HEK293 (cell line): ENCODE data around the gene EPAS1.

Source experiments
- CTCF ChIA-PET: fragments of 350-600 bp; formaldehyde crosslinking; extraction: SDS; loops from one replicate; lab custom pipeline; 2021; ENCODE audit warnings: antibody characterized with exemption; lab: Yijun Ruan, JAX
- POLR2A ChIA-PET: fragments of 300-600 bp; formaldehyde crosslinking; extraction: SDS; loops from one replicate; lab custom pipeline; 2020; ENCODE audit warnings: antibody characterized with exemption, inconsistent platforms; lab: Yijun Ruan, JAX
- H3K27ac ChIP-seq: fragments of 200-500 bp; sonication (Bioruptor generic); 2 replicates; pipeline ENCODE4 v1.5.1; 2014; ENCODE audit warnings: low read depth, low read length, control low read depth, inconsistent platforms; ENCODE audit errors: extremely low read depth
- H3K36me3 ChIP-seq, 2 experiments: fragments of 200-500 bp in 1 of 2; sonication (Bioruptor generic) in 1 of 2; 1 replicate in 1 of 2; 2 replicates in 1 of 2; pipeline ENCODE4 v1.5.1; 2014 to 2017; ENCODE audit warnings: inconsistent platforms in 2 of 2, low read length in 2 of 2; ENCODE audit not compliant: control insufficient read depth in 2 of 2, insufficient read depth in 1 of 2
- H3K4me1 ChIP-seq: fragments of 200-500 bp; sonication (Bioruptor generic); 2 replicates; pipeline ENCODE4 v1.5.1; 2014; ENCODE audit warnings: mild to moderate bottlenecking, low read length, inconsistent platforms; ENCODE audit not compliant: control insufficient read depth, insufficient read depth
- H3K4me3 ChIP-seq: 2 replicates; pipeline ENCODE4 v1.5.1; 2011; ENCODE audit warnings: low read depth, mild to moderate bottlenecking, control low read depth, low read length, moderate library complexity
- H3K9me3 ChIP-seq: fragments of 200-500 bp; sonication (Bioruptor generic); 2 replicates; pipeline ENCODE4 v1.5.1; 2014; ENCODE audit warnings: low read depth, low read length, inconsistent platforms; ENCODE audit not compliant: control insufficient read depth, insufficient read depth
- BCL11B ChIP-seq: fragments of 450-650 bp; formaldehyde crosslinking; IDR thresholded peaks from 2 replicates; pipeline ENCODE4 v1.5.1; 2016; ENCODE audit warnings: low read depth, missing biosample characterization, missing genetic modification characterization
- SALL2 ChIP-seq: fragments of 450-650 bp; formaldehyde crosslinking; IDR thresholded peaks from 2 replicates; pipeline ENCODE4 v1.5.0; 2017; ENCODE audit warnings: missing biosample characterization, mild to moderate bottlenecking, missing genetic modification characterization, borderline replicate concordance
- SCRT1 ChIP-seq: fragments of 450-650 bp; formaldehyde crosslinking; IDR thresholded peaks from 2 replicates; pipeline ENCODE4 v1.5.1; 2016; ENCODE audit warnings: missing biosample characterization, missing genetic modification characterization, borderline replicate concordance
- SP7 ChIP-seq: fragments of 450-650 bp; formaldehyde crosslinking; IDR thresholded peaks from 2 replicates; pipeline ENCODE4 v1.5.1; 2016; ENCODE audit warnings: missing biosample characterization, missing genetic modification characterization
- ZBTB1 ChIP-seq: fragments of 450-650 bp; formaldehyde crosslinking; IDR thresholded peaks from 2 replicates; pipeline ENCODE4 v1.5.1; 2016; ENCODE audit warnings: missing biosample characterization, missing genetic modification characterization
- ZBTB17 ChIP-seq: fragments of 450-650 bp; formaldehyde crosslinking; IDR thresholded peaks from 2 replicates; pipeline ENCODE4 v1.5.1; 2016; ENCODE audit warnings: missing biosample characterization, missing genetic modification characterization
- ZBTB7A ChIP-seq: fragments of 450-650 bp; formaldehyde crosslinking; IDR thresholded peaks from 2 replicates; pipeline ENCODE4 v1.5.1; 2016; ENCODE audit warnings: low read depth, missing biosample characterization, missing genetic modification characterization
- ZBTB8A ChIP-seq: fragments of 450-650 bp; formaldehyde crosslinking; IDR thresholded peaks from 2 replicates; pipeline ENCODE4 v1.5.1; 2016; ENCODE audit warnings: missing biosample characterization, missing genetic modification characterization
- ZFP3 ChIP-seq: fragments of 450-650 bp; formaldehyde crosslinking; IDR thresholded peaks from 2 replicates; pipeline ENCODE4 v1.5.1; 2016; ENCODE audit warnings: low read depth, missing biosample characterization, missing genetic modification characterization
- ZIC2 ChIP-seq: fragments of 450-650 bp; formaldehyde crosslinking; IDR thresholded peaks from 2 replicates; pipeline ENCODE4 v1.5.1; 2016; ENCODE audit warnings: missing biosample characterization, missing genetic modification characterization
- ZNF112 ChIP-seq: fragments of 450-650 bp; formaldehyde crosslinking; IDR thresholded peaks from 2 replicates; pipeline ENCODE4 v1.5.0; 2017; ENCODE audit warnings: missing biosample characterization, missing genetic modification characterization
- ZNF132 ChIP-seq: fragments of 450-650 bp; formaldehyde crosslinking; IDR thresholded peaks from 2 replicates; pipeline ENCODE4 v1.5.1; 2017; ENCODE audit warnings: missing biosample characterization, missing genetic modification characterization, borderline replicate concordance
- ZNF19 ChIP-seq: fragments of 450-650 bp; formaldehyde crosslinking; IDR thresholded peaks from 2 replicates; pipeline ENCODE4; 2016; ENCODE audit warnings: missing biosample characterization, missing genetic modification characterization, low read depth
- ZNF24 ChIP-seq: fragments of 450-650 bp; formaldehyde crosslinking; IDR thresholded peaks from 2 replicates; pipeline ENCODE4 v1.5.1; 2016; ENCODE audit warnings: missing biosample characterization, missing genetic modification characterization
- ZNF341 ChIP-seq: fragments of 450-650 bp; formaldehyde crosslinking; IDR thresholded peaks from 2 replicates; pipeline ENCODE4; 2016; ENCODE audit warnings: low read depth, missing biosample characterization, missing genetic modification characterization
- ZNF558 ChIP-seq: fragments of 450-650 bp; formaldehyde crosslinking; IDR thresholded peaks from 2 replicates; pipeline ENCODE4 v1.5.1; 2016; ENCODE audit warnings: missing biosample characterization, missing genetic modification characterization
- ZNF596 ChIP-seq: fragments of 450-650 bp; IDR thresholded peaks from 2 replicates; pipeline ENCODE4 v1.5.0; 2018; ENCODE audit warnings: missing biosample characterization, mild to moderate bottlenecking, missing genetic modification characterization, moderate library complexity
- ZNF624 ChIP-seq: fragments of 450-650 bp; formaldehyde crosslinking; IDR thresholded peaks from 2 replicates; pipeline ENCODE4 v1.5.1; 2017; ENCODE audit warnings: missing biosample characterization, missing genetic modification characterization
- ZNF785 ChIP-seq: fragments of 450-650 bp; formaldehyde crosslinking; IDR thresholded peaks from 2 replicates; pipeline ENCODE4 v1.5.1; 2016; ENCODE audit warnings: missing biosample characterization, missing genetic modification characterization
- TF ChIP-seq, protein P1 (sequence below): fragments of 450-650 bp; formaldehyde crosslinking; IDR thresholded peaks from 2 replicates; pipeline ENCODE4 v1.5.1; 2016; ENCODE audit warnings: missing biosample characterization, missing genetic modification characterization
- TF ChIP-seq, protein P2 (sequence below): fragments of 450-650 bp; formaldehyde crosslinking; IDR thresholded peaks from 2 replicates; pipeline ENCODE4 v1.5.1; 2016; ENCODE audit warnings: missing biosample characterization, missing genetic modification characterization
- TF ChIP-seq, protein P3 (sequence below): fragments of 450-650 bp; formaldehyde crosslinking; IDR thresholded peaks from 2 replicates; pipeline ENCODE4; 2016; ENCODE audit warnings: missing biosample characterization, missing genetic modification characterization
- TF ChIP-seq, protein P4 (sequence below): fragments of 450-650 bp; formaldehyde crosslinking; IDR thresholded peaks from 2 replicates; pipeline ENCODE4 v1.5.1; 2016; ENCODE audit warnings: missing biosample characterization, missing genetic modification characterization
- TF ChIP-seq, protein P5 (sequence below): fragments of 450-650 bp; formaldehyde crosslinking; IDR thresholded peaks from 2 replicates; pipeline ENCODE4 v1.5.0; 2017; ENCODE audit warnings: missing biosample characterization, missing genetic modification characterization, borderline replicate concordance
- TF ChIP-seq, protein P6 (sequence below): fragments of 450-650 bp; formaldehyde crosslinking; IDR thresholded peaks from 2 replicates; pipeline ENCODE4 v1.5.1; 2017; ENCODE audit warnings: missing biosample characterization, missing genetic modification characterization
- TF ChIP-seq, protein P7 (sequence below): fragments of 450-650 bp; formaldehyde crosslinking; IDR thresholded peaks from 2 replicates; pipeline ENCODE4 v1.5.1; 2017; ENCODE audit warnings: missing biosample characterization, missing genetic modification characterization

EPAS1 gene

DNA sequence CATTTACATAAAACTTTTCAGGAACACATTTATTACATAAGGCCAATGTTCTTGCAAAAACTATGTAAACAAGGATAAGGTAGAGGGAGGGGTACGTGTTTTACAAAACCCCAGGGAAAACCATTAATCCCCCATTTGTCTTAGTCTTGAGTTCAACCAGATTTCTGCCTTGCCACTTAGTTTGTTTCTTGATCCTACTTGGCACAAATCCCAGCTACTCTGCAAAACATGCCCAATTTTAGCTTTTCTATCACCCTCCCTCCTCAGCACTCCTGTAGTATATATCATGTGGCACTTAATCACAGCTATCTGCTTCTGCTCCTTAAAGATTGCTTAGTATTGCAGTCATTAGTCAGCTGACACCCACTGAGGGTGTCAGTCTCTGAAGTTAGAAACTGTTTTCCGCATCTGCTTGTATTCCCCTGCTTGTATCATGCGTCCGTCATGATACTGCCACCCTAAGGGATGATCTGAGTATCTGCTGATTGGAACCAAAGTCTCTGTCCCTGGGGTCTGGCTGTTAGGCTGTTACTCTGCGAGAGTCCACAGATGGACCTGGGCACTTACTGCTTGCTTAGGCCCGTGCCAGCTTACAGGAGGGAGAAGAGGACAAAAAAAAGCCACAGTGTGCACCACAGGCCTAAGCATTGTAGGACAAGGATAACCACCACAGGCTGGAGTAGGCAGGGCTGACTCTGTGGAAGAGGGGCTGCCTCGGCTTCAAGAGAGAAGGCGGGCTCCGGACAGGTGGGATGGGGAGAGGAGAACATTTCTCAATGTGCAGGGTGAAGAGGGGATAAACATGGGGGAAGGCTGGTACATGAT lies 82.2 kb downstream of the EPAS1 start:
- ChIA-PET CTCF (interaction anchor here (0.9 kb wide), 1 partner anchor 13 kb away, joined by 3 read pairs; no protein-coding TSS in a partner anchor), POLR2A (no interaction called here)
- H3K36me3 ChIP-seq, result peaks cover 4 to 76% of the 10 kb centered on the region in 2 experiments
- no peaks in the 10 kb centered on the region for H3K9me3 ChIP-seq
- no peak overlapping the region for H3K4me3 ChIP-seq
- no peak overlapping the region for H3K27ac ChIP-seq
- H3K4me1 ChIP-seq, result peaks cover 9% of the 10 kb centered on the region
- TF ChIP-seq ZBTB7A (tag by site-specific recombination) (no peak), ZNF132 (tag by site-specific recombination) (no peak), ZIC2 (no peak), ZNF112 (tag by site-specific recombination) (no peak), ZBTB17 (tag by site-specific recombination) (0 out of 2 replicates have a peak, but pooled peaks have one; percentile 43), ZNF341 (tag by site-specific recombination) (peak; percentile 91), ZNF596 (tag by site-specific recombination) (no peak), ZNF785 (tag by site-specific recombination) (no peak), ZNF624 (no peak), ZNF558 (tag by site-specific recombination) (no peak), ZBTB8A (tag by site-specific recombination) (no peak), SP7 (no peak), ZNF19 (tag by site-specific recombination) (no peak), BCL11B (tag by site-specific recombination) (no peak), ZNF24 (tag by site-specific recombination) (no peak), SALL2 (tag by site-specific recombination) (no peak), ZFP3 (tag by site-specific recombination) (no peak), SCRT1 (tag by site-specific recombination) (no peak), ZBTB1 (no peak)
- TF ChIP-seq, protein P1, sequence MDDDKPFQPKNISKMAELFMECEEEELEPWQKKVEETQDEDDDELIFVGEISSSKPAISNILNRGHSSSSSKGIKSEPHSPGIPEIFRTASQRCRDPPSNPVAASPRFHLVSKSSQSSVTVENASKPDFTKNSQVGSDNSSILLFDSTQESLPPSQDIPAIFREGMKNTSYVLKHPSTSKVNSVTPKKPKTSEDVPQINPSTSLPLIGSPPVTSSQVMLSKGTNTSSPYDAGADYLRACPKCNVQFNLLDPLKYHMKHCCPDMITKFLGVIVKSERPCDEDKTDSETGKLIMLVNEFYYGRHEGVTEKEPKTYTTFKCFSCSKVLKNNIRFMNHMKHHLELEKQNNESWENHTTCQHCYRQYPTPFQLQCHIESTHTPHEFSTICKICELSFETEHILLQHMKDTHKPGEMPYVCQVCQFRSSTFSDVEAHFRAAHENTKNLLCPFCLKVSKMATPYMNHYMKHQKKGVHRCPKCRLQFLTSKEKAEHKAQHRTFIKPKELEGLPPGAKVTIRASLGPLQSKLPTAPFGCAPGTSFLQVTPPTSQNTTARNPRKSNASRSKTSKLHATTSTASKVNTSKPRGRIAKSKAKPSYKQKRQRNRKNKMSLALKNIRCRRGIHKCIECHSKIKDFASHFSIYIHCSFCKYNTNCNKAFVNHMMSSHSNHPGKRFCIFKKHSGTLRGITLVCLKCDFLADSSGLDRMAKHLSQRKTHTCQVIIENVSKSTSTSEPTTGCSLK, result no peak
- TF ChIP-seq, protein P2, sequence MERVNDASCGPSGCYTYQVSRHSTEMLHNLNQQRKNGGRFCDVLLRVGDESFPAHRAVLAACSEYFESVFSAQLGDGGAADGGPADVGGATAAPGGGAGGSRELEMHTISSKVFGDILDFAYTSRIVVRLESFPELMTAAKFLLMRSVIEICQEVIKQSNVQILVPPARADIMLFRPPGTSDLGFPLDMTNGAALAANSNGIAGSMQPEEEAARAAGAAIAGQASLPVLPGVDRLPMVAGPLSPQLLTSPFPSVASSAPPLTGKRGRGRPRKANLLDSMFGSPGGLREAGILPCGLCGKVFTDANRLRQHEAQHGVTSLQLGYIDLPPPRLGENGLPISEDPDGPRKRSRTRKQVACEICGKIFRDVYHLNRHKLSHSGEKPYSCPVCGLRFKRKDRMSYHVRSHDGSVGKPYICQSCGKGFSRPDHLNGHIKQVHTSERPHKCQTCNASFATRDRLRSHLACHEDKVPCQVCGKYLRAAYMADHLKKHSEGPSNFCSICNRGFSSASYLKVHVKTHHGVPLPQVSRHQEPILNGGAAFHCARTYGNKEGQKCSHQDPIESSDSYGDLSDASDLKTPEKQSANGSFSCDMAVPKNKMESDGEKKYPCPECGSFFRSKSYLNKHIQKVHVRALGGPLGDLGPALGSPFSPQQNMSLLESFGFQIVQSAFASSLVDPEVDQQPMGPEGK (tag by site-specific recombination), result no peak
- TF ChIP-seq, protein P3, sequence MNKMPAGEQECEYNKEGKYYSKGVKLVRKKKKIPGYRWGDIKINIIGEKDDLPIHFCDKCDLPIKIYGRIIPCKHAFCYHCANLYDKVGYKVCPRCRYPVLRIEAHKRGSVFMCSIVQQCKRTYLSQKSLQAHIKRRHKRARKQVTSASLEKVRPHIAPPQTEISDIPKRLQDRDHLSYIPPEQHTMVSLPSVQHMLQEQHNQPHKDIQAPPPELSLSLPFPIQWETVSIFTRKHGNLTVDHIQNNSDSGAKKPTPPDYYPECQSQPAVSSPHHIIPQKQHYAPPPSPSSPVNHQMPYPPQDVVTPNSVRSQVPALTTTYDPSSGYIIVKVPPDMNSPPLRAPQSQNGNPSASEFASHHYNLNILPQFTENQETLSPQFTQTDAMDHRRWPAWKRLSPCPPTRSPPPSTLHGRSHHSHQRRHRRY (tag by site-specific recombination), result no peak
- TF ChIP-seq, protein P4, sequence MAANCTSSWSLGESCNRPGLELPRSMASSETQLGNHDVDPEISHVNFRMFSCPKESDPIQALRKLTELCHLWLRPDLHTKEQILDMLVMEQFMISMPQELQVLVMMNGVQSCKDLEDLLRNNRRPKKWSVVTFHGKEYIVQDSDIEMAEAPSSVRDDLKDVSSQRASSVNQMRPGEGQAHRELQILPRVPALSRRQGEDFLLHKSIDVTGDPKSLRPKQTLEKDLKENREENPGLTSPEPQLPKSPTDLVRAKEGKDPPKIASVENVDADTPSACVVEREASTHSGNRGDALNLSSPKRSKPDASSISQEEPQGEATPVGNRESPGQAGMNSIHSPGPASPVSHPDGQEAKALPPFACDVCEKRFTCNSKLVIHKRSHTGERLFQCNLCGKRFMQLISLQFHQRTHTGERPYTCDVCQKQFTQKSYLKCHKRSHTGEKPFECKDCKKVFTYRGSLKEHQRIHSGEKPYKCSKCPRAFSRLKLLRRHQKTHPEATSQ (tag by site-specific recombination), result no peak
- TF ChIP-seq, protein P5, sequence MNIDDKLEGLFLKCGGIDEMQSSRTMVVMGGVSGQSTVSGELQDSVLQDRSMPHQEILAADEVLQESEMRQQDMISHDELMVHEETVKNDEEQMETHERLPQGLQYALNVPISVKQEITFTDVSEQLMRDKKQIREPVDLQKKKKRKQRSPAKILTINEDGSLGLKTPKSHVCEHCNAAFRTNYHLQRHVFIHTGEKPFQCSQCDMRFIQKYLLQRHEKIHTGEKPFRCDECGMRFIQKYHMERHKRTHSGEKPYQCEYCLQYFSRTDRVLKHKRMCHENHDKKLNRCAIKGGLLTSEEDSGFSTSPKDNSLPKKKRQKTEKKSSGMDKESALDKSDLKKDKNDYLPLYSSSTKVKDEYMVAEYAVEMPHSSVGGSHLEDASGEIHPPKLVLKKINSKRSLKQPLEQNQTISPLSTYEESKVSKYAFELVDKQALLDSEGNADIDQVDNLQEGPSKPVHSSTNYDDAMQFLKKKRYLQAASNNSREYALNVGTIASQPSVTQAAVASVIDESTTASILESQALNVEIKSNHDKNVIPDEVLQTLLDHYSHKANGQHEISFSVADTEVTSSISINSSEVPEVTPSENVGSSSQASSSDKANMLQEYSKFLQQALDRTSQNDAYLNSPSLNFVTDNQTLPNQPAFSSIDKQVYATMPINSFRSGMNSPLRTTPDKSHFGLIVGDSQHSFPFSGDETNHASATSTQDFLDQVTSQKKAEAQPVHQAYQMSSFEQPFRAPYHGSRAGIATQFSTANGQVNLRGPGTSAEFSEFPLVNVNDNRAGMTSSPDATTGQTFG (tag by site-specific recombination), result no peak
- TF ChIP-seq, protein P6, sequence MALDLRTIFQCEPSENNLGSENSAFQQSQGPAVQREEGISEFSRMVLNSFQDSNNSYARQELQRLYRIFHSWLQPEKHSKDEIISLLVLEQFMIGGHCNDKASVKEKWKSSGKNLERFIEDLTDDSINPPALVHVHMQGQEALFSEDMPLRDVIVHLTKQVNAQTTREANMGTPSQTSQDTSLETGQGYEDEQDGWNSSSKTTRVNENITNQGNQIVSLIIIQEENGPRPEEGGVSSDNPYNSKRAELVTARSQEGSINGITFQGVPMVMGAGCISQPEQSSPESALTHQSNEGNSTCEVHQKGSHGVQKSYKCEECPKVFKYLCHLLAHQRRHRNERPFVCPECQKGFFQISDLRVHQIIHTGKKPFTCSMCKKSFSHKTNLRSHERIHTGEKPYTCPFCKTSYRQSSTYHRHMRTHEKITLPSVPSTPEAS (tag by site-specific recombination), result no peak
- TF ChIP-seq, protein P7, sequence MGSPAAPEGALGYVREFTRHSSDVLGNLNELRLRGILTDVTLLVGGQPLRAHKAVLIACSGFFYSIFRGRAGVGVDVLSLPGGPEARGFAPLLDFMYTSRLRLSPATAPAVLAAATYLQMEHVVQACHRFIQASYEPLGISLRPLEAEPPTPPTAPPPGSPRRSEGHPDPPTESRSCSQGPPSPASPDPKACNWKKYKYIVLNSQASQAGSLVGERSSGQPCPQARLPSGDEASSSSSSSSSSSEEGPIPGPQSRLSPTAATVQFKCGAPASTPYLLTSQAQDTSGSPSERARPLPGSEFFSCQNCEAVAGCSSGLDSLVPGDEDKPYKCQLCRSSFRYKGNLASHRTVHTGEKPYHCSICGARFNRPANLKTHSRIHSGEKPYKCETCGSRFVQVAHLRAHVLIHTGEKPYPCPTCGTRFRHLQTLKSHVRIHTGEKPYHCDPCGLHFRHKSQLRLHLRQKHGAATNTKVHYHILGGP (tag by site-specific recombination), result peak; percentile 80
